ENCODE measurements around the gene APP. TPM values are rescaled to one million over a fixed set of nuclear protein-coding genes. Genes with fewer than 3 reads are reported as not detected.
A peak's percentile ranks its signal among the peaks of the same experiment; 100 is the strongest.

APP gene
- total RNA-seq (100 to 1,000 TPM; 373 to 521 TPM), polyA plus RNA-seq (ENCODE audit: insufficient read length in 6 of 6) (100 to 1,000 TPM; 565 to 671 (median 595) TPM)
- long read RNA-seq, donor 1, transcript APP-201 (18 exons, 3,467 nt), result major isoform, 67 of 257 reads
- long read RNA-seq, donor 1, transcript APP-204 (17 exons, 3,543 nt), result minor isoform, 42 of 257 reads
- long read RNA-seq, donor 1, transcript APP-202 (16 exons, 3,355 nt), result minor isoform, 5 of 257 reads
- long read RNA-seq, donor 1, partial matches to known transcripts, result 136 of 257 reads
- long read RNA-seq, donor 1, other reads (novel, unspliced or antisense), result 0 of 257 reads
- long read RNA-seq, donor 2, transcript APP-201 (18 exons, 3,467 nt), result major isoform, 46 of 183 reads
- long read RNA-seq, donor 2, transcript APP-204 (17 exons, 3,543 nt), result minor isoform, 43 of 183 reads
- long read RNA-seq, donor 2, transcript APP-202 (16 exons, 3,355 nt), result minor isoform, 8 of 183 reads
- long read RNA-seq, donor 2, partial matches to known transcripts, result 78 of 183 reads
- long read RNA-seq, donor 2, other reads (novel, unspliced or antisense), result 0 of 183 reads
- long read RNA-seq, donor 3, transcript APP-204 (17 exons, 3,543 nt), result minor isoform, 36 of 96 reads
- long read RNA-seq, donor 3, transcript APP-201 (18 exons, 3,467 nt), result major isoform, 48 of 96 reads
- long read RNA-seq, donor 3, partial matches to known transcripts, result 7 of 96 reads
- long read RNA-seq, donor 3, other reads (novel, unspliced or antisense), result 0 of 96 reads
- long read RNA-seq, donor 4, partial matches to known transcripts, result 16 of 41 reads
- long read RNA-seq, donor 4, other reads (novel, unspliced or antisense), result 19 of 41 reads
- long read RNA-seq, donor 5, transcript APP-204 (17 exons, 3,543 nt), result minor isoform, 32 of 155 reads
- long read RNA-seq, donor 5, transcript APP-201 (18 exons, 3,467 nt), result major isoform, 41 of 155 reads
- long read RNA-seq, donor 5, partial matches to known transcripts, result 76 of 155 reads
- long read RNA-seq, donor 5, other reads (novel, unspliced or antisense), result 0 of 155 reads
- long read RNA-seq, donor 6, transcript APP-204 (17 exons, 3,543 nt), result minor isoform, 42 of 170 reads
- long read RNA-seq, donor 6, transcript APP-201 (18 exons, 3,467 nt), result major isoform, 67 of 170 reads
- long read RNA-seq, donor 6, partial matches to known transcripts, result 49 of 170 reads
- long read RNA-seq, donor 6, other reads (novel, unspliced or antisense), result 7 of 170 reads
- long read RNA-seq, donor 7, transcript APP-201 (18 exons, 3,467 nt), result major isoform, 22 of 53 reads
- long read RNA-seq, donor 7, transcript APP-204 (17 exons, 3,543 nt), result minor isoform, 21 of 53 reads
- long read RNA-seq, donor 7, partial matches to known transcripts, result 5 of 53 reads
- long read RNA-seq, donor 7, other reads (novel, unspliced or antisense), result 0 of 53 reads
- long read RNA-seq, donor 8, transcript APP-204 (17 exons, 3,543 nt), result minor isoform, 18 of 95 reads
- long read RNA-seq, donor 8, transcript APP-201 (18 exons, 3,467 nt), result major isoform, 38 of 95 reads
- long read RNA-seq, donor 8, transcript APP-202 (16 exons, 3,355 nt), result minor isoform, 5 of 95 reads
- long read RNA-seq, donor 8, partial matches to known transcripts, result 28 of 95 reads
- long read RNA-seq, donor 8, other reads (novel, unspliced or antisense), result 0 of 95 reads
- long read RNA-seq, donor 9, partial matches to known transcripts, result 0 of 2 reads
- long read RNA-seq, donor 9, other reads (novel, unspliced or antisense), result 0 of 2 reads
- long read RNA-seq, donor 10, partial matches to known transcripts, result 8 of 11 reads
- long read RNA-seq, donor 10, other reads (novel, unspliced or antisense), result 2 of 11 reads
- long read RNA-seq, donor 11, transcript APP-201 (18 exons, 3,467 nt), result minor isoform, 23 of 567 reads
- long read RNA-seq, donor 11, transcript APP-204 (17 exons, 3,543 nt), result minor isoform, 25 of 567 reads
- long read RNA-seq, donor 11, transcript APP-202 (16 exons, 3,355 nt), result major isoform, 79 of 567 reads
- long read RNA-seq, donor 11, transcript APP-213 (3 exons, 816 nt), result minor isoform, 9 of 567 reads
- long read RNA-seq, donor 11, partial matches to known transcripts, result 429 of 567 reads
- long read RNA-seq, donor 11, other reads (novel, unspliced or antisense), result 0 of 567 reads
- long read RNA-seq, donor 12, transcript APP-204 (17 exons, 3,543 nt), result minor isoform, 30 of 93 reads
- long read RNA-seq, donor 12, transcript APP-201 (18 exons, 3,467 nt), result major isoform, 41 of 93 reads
- long read RNA-seq, donor 12, partial matches to known transcripts, result 12 of 93 reads
- long read RNA-seq, donor 12, other reads (novel, unspliced or antisense), result 7 of 93 reads

DNA sequence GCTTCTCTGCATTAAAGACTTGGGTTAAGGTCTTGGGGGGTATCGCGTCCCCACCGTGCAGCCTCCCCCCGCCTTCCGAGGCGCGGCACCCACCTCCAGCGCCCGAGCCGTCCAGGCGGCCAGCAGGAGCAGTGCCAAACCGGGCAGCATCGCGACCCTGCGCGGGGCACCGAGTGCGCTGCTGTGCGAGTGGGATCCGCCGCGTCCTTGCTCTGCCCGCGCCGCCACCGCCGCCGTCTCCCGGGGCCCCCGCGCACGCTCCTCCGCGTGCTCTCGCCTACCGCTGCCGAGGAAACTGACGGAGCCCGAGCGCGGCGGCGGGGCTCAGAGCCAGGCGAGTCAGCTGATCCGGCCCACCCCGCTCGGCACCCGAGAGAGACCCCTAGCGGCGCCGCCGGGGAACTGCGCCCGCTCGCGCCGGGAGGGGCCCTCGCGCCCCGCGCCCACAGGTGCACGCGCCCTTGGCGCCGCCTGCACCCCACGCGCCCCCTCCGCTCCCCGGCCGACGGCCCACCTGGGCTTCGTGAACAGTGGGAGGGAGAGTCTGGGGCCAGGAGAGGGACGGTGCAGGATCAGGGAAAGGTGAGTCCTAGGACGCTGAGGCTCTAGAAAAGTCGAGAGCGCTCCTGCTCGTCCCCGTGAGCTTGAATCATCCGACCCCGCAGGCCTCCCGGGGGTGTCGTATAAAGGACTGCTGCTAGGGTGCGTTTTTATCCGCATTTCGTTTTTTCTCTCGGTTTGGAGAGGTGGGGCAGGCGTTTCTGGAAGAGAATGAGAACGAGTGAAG, at the start of gene APP:
TSS of gene APP (minus strand) at position 300 of the 787 bp plus-strand sequence. CDS start at position 150, 150 bp downstream.
- Histone ChIP-seq H3K27ac (peak within 1 kb of the TSS; percentile 85 to 92), H3K27me3 (no peaks in the 10 kb centered on the region), H3K4me3 (peak within 1 kb of the TSS; percentile 58 to 90), H3K36me3 (no peaks in the 10 kb centered on the region), H3K4me1 (peaks cover 9 to 43% of the 10 kb centered on the region in 2 donors), H3K9me3 (no peaks in the 10 kb centered on the region)
- intact Hi-C loops (cut with DNase I), result no loop called here
- TF ChIP-seq, protein P1, sequence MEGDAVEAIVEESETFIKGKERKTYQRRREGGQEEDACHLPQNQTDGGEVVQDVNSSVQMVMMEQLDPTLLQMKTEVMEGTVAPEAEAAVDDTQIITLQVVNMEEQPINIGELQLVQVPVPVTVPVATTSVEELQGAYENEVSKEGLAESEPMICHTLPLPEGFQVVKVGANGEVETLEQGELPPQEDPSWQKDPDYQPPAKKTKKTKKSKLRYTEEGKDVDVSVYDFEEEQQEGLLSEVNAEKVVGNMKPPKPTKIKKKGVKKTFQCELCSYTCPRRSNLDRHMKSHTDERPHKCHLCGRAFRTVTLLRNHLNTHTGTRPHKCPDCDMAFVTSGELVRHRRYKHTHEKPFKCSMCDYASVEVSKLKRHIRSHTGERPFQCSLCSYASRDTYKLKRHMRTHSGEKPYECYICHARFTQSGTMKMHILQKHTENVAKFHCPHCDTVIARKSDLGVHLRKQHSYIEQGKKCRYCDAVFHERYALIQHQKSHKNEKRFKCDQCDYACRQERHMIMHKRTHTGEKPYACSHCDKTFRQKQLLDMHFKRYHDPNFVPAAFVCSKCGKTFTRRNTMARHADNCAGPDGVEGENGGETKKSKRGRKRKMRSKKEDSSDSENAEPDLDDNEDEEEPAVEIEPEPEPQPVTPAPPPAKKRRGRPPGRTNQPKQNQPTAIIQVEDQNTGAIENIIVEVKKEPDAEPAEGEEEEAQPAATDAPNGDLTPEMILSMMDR (IDR thresholded peaks at IDR 0.05), result peak; percentile 97 to 98
- ATAC-seq (peak; percentile 89), DNase-seq (peak; percentile 84 to 99 (median 89))

DNA sequence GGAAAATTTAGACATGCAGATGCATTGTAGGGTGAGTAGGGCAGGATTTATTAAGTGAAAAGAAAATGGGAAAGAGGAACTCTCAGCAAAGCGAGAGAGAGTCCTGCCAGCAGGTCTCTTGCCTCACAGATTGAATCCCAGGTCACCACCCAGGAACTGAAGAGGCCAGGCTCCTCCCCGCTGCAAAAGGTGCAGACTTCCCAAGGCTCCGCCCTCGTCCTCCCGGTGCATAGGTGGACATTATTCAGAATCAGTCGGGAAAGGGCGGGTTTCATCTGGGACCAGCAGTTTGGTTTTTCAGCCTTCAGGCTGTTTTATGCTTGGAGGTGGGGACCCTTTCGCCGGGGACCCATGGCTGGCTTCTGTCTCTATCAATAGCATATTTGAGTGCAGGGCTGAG, 41.6 kb upstream of the APP start:
- intact Hi-C loops (cut with DNase I), result no loop called here
- Histone ChIP-seq H3K36me3 (no peaks in the 10 kb centered on the region), H3K4me3 (no peak overlapping the region), H3K9me3 (no peaks in the 10 kb centered on the region), H3K27me3 (no peaks in the 10 kb centered on the region), H3K4me1 (no peaks in the 10 kb centered on the region), H3K27ac (no peak overlapping the region)
- ATAC-seq (no peak), DNase-seq (no peak)
- TF ChIP-seq, protein P1 (IDR thresholded peaks at IDR 0.05), result no peak

DNA sequence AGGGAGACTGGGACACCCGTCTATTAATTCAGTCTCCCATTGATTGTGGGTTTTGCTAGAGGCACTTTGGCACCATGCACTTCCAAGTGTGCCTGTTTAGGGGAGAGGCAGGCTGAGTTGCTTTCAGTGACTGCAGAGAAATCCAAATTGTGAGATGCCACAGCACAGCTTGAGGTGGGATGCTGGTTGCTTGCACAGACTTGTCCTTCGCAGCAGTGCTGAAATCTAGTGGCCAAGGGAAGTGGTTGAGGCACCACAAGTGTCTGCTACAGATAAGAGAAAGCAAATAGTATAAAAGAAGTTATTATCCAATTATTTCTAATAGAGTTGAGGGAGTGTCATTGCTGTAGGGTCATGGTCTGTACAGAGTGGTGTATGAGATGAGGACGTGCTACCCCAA, 40.0 kb upstream of the APP start:
- no peak for DNase-seq
- no peak overlapping the region for H3K4me3 ChIP-seq
- no peaks in the 10 kb centered on the region for H3K4me1 ChIP-seq
- no peak overlapping the region for H3K27ac ChIP-seq
- intact Hi-C loops (cut with DNase I), result no loop called here
- TF ChIP-seq, protein P1 (IDR thresholded peaks at IDR 0.05), result no peak
- H3K27me3 ChIP-seq, result no peaks in the 10 kb centered on the region
- no peak for ATAC-seq
- no peaks in the 10 kb centered on the region for H3K36me3 ChIP-seq
- H3K9me3 ChIP-seq, result no peaks in the 10 kb centered on the region
